SK-N-SH (cell line): ENCODE data around the gene KRTAP9-4. TPM values are rescaled to one million over a fixed set of nuclear protein-coding genes. Genes with fewer than 3 reads are reported as not detected.
"Not testable (repeated sequence)": the region's sequence is repeated elsewhere in the genome, so short reads cannot be mapped to it uniquely, and the experiment has no call there.

Experiments
- CTCF ChIA-PET: fragments of 300-600, 350-600 bp; formaldehyde crosslinking; extraction: SDS; loops from one replicate; lab custom pipeline; 2021; lab: Yijun Ruan, JAX
- POLR2A ChIA-PET: fragments of 350-600 bp; sonication (Branson Sonifier 250); formaldehyde crosslinking; extraction: SDS; loops from one replicate; lab custom pipeline; 2020; ENCODE audit warnings: antibody characterized with exemption, inconsistent platforms; lab: Yijun Ruan, JAX
- DNase-seq: peaks from one replicate; pipeline ENCODE4 v3.0.0; 2012
- H2AFZ ChIP-seq: fragments of 200-600 bp; sonication (generic); 2 replicates; pipeline ENCODE4 v1.8.1; 2016; ENCODE audit warnings: antibody characterized with exemption, mild to moderate bottlenecking, low read depth
- H3F3A ChIP-seq: fragments of 200-600 bp; sonication (generic); replicated peaks from 2 replicates; pipeline ENCODE3; 2016; ENCODE audit warnings: antibody characterized with exemption, mild to moderate bottlenecking; ENCODE audit not compliant: insufficient read depth
- H3K27ac ChIP-seq, 2 experiments: fragments of 200-500 bp in 1 of 2; fragments of 200-600 bp in 1 of 2; sonication (Bioruptor generic) in 1 of 2; sonication (generic), shearing (Covaris generic) in 1 of 2; 2 replicates each; pipeline versions ENCODE4 v1.5.1 to v1.6.1; 2014 to 2016; ENCODE audit warnings: low read depth in 2 of 2, inconsistent platforms in 1 of 2, low read length in 1 of 2, mild to moderate bottlenecking in 1 of 2, mixed read lengths in 1 of 2
- H3K27me3 ChIP-seq: fragments of 200-600 bp; sonication (generic), shearing (Covaris generic); 2 replicates; pipeline ENCODE4 v1.6.1; 2016; ENCODE audit warnings: mixed run types; ENCODE audit not compliant: insufficient read depth
- H3K36me3 ChIP-seq, 2 experiments: fragments of 200-500 bp in 1 of 2; fragments of 200-600 bp in 1 of 2; sonication (Bioruptor generic) in 1 of 2; sonication (generic) in 1 of 2; replicated peaks in 1 of 2; 2 replicates each; pipeline versions ENCODE3 to v1.5.1; 2014 to 2016; ENCODE audit warnings: low read length in 1 of 2, mild to moderate bottlenecking in 1 of 2; ENCODE audit not compliant: insufficient read depth in 2 of 2, control insufficient read depth in 1 of 2
- H3K4me1 ChIP-seq, 2 experiments: fragments of 200-500 bp in 1 of 2; fragments of 200-600 bp in 1 of 2; sonication (Bioruptor generic) in 1 of 2; sonication (generic), shearing (Covaris generic) in 1 of 2; 2 replicates each; pipeline versions ENCODE4 v1.5.1 to v1.6.1; 2014 to 2016; ENCODE audit warnings: low read depth in 1 of 2, low read length in 1 of 2, mixed run types in 1 of 2; ENCODE audit not compliant: insufficient read depth in 2 of 2, control insufficient read depth in 1 of 2
- H3K4me2 ChIP-seq: fragments of 200-600 bp; sonication (generic), shearing (Covaris generic); 2 replicates; pipeline ENCODE4 v1.6.1; 2017; ENCODE audit warnings: mixed run types
- H3K4me3 ChIP-seq, 2 experiments: fragments of 200-500 bp in 1 of 2; fragments of 200-600 bp in 1 of 2; sonication (Bioruptor generic) in 1 of 2; sonication (generic), shearing (Covaris generic) in 1 of 2; 2 replicates each; pipeline versions ENCODE4 v1.5.1 to v1.8.1; 2014 to 2016; ENCODE audit warnings: low read depth in 2 of 2, inconsistent platforms in 1 of 2, low read length in 1 of 2, mild to moderate bottlenecking in 1 of 2, mixed read lengths in 1 of 2, moderate library complexity in 1 of 2
- H3K79me2 ChIP-seq: fragments of 200-600 bp; sonication (generic); 2 replicates; pipeline ENCODE4 v1.8.1; 2017; ENCODE audit warnings: mild to moderate bottlenecking; ENCODE audit not compliant: insufficient read depth
- H3K9ac ChIP-seq: fragments of 200-600 bp; sonication (generic); 2 replicates; pipeline ENCODE4 v1.6.1; 2017; ENCODE audit warnings: mixed run types
- H3K9me2 ChIP-seq: fragments of 200-600 bp; sonication (generic); 2 replicates; pipeline ENCODE4 v1.6.1; 2017; ENCODE audit warnings: mixed run types
- H3K9me3 ChIP-seq: fragments of 200-600 bp; sonication (generic); 2 replicates; pipeline ENCODE4 v1.6.1; 2017; ENCODE audit warnings: mixed run types, mild to moderate bottlenecking, moderate library complexity
- H4K20me1 ChIP-seq: fragments of 200-600 bp; sonication (generic); 2 replicates; pipeline ENCODE4 v1.6.1; 2017; ENCODE audit warnings: mild to moderate bottlenecking, mixed run types; ENCODE audit not compliant: insufficient read depth
- CHD2 ChIP-seq: fragments of 150-350 bp; IDR thresholded peaks from 2 replicates; pipeline ENCODE4 v1.6.1; 2018; ENCODE audit warnings: low read length; ENCODE audit not compliant: partially characterized antibody
- CTCF ChIP-seq: fragments of 200-600 bp; sonication (generic); IDR thresholded peaks from 2 replicates; pipeline ENCODE4 v1.6.1; 2017; ENCODE audit warnings: antibody characterized with exemption, mild to moderate bottlenecking, moderate library complexity
- ELF1 ChIP-seq: IDR thresholded peaks from 2 replicates; pipeline ENCODE4 v1.4.0; 2012
- EP300 ChIP-seq, 2 experiments: IDR thresholded peaks; 2 replicates each; pipeline versions ENCODE4 v1.4.0 to v1.6.1; 2012; ENCODE audit warnings: borderline replicate concordance in 1 of 2, low read depth in 1 of 2, low read length in 1 of 2
- FOXM1 ChIP-seq: IDR thresholded peaks from 2 replicates; pipeline ENCODE4 v1.4.0; 2012; ENCODE audit warnings: low read depth, mild to moderate bottlenecking
- RAD21 ChIP-seq: IDR thresholded peaks from 2 replicates; pipeline ENCODE4 v1.6.1; 2012; ENCODE audit warnings: mild to moderate bottlenecking, low read length
- RCOR1 ChIP-seq: fragments of 150-350 bp; IDR thresholded peaks from 2 replicates; pipeline ENCODE4 v1.6.1; 2017; ENCODE audit warnings: antibody characterized with exemption, low read length
- REST ChIP-seq: IDR thresholded peaks from 2 replicates; pipeline ENCODE4 v1.6.1; 2012; ENCODE audit warnings: mild to moderate bottlenecking, low read depth, low read length, moderate library complexity
- SMC3 ChIP-seq: IDR thresholded peaks from 2 replicates; pipeline ENCODE4 v1.6.1; 2012; ENCODE audit warnings: low read depth, low read length, improper control_type of control experiment
- TCF12 ChIP-seq: IDR thresholded peaks from 2 replicates; pipeline ENCODE4 v1.4.0; 2012
- YY1 ChIP-seq: IDR thresholded peaks from 2 replicates; pipeline ENCODE4 v1.4.0; 2012; ENCODE audit warnings: low read depth, mild to moderate bottlenecking
- ZBTB33 ChIP-seq: IDR thresholded peaks from 2 replicates; pipeline ENCODE4 v1.4.0; 2012; ENCODE audit warnings: low read depth, borderline replicate concordance
- WGBS: methylation state at CpG from one replicate; pipeline ENCODE4 v1.1.6; 2017; ENCODE audit warnings: low lambda C conversion rate; 5-methylcytosine and 5-hydroxymethylcytosine counted together
- polyA plus RNA-seq, 3 experiments: library from polyadenylated mRNA; depleted of rRNA; stranded (reverse); fragments of >200 nt; gene quantifications; 2 replicates each; pipeline ENCODE4 v1.2.3, GENCODE V29; 2012

Gene KRTAP9-4
- polyA plus RNA-seq, 1 of the 3 experiments (the other 2 are of a cell fraction) = not detected

- H3K9me2 ChIP-seq = no peaks in the 10 kb centered on the region
- no peaks in the 10 kb centered on the region for H4K20me1 ChIP-seq
- H3K4me3 ChIP-seq = no peak overlapping the region
- H3K4me1 ChIP-seq = no peaks in the 10 kb centered on the region
- no peaks in the 10 kb centered on the region for H3K27me3 ChIP-seq
- H2AFZ ChIP-seq = no peak overlapping the region
- H3K9ac ChIP-seq = no peak overlapping the region
- no peaks in the 10 kb centered on the region for H3F3A ChIP-seq
- no peak overlapping the region for H3K27ac ChIP-seq
- no peaks in the 10 kb centered on the region for H3K36me3 ChIP-seq
- H3K9me3 ChIP-seq = no peaks in the 10 kb centered on the region
- H3K79me2 ChIP-seq = no peaks in the 10 kb centered on the region
- DNase-seq = no peak
- H3K4me2 ChIP-seq = no peak overlapping the region
- TF ChIP-seq FOXM1 (no peak), RCOR1 (no peak), TCF12 (no peak), CHD2 (no peak), SMC3 (no peak), CTCF (no peak)
- CTCF ChIA-PET = no interaction called here
- 27% methylated on average over 1 of the region's 1 CpG for WGBS
- POLR2A ChIA-PET = no interaction called here
Observed at GRCh38 chr17:41271858-41272257, 22.4 kb downstream of the KRTAP9-4 start.

- DNase-seq, H3K79me2 ChIP-seq, H3K9me2 ChIP-seq, H3K27me3 ChIP-seq, CTCF ChIA-PET, H3K4me2 ChIP-seq, H3K9ac ChIP-seq, POLR2A ChIA-PET, H4K20me1 ChIP-seq, H3K36me3 ChIP-seq, H3K4me3 ChIP-seq, H3F3A ChIP-seq, H2AFZ ChIP-seq, H3K27ac ChIP-seq, H3K9me3 ChIP-seq, H3K4me1 ChIP-seq: not testable (repeated sequence)
- WGBS = no CpG with 5 or more reads among the region's 3 CpGs
Observed at GRCh38 chr17:41275648-41276190, 26.2 kb downstream of the KRTAP9-4 start, which contains the start of gene KRTAP9-7. TSS of gene KRTAP9-7 (plus strand) at chr17:41275698. CDS start at chr17:41275698, 0 bp downstream.

- no peaks in the 10 kb centered on the region for H3K9me2 ChIP-seq
- no peak for DNase-seq
- POLR2A ChIA-PET = no interaction called here
Observed at GRCh38 chr17:41278176-41278955, 28.9 kb downstream of the KRTAP9-4 start.

More at GRCh38 chr17:41278176-41278955, 28.9 kb downstream of the KRTAP9-4 start:
- Histone ChIP-seq H3K9me3 (no peaks in the 10 kb centered on the region), H3K27ac (no peak overlapping the region), H3K4me3 (no peak overlapping the region), H3K36me3 (no peaks in the 10 kb centered on the region), H3K4me1 (no peaks in the 10 kb centered on the region), H2AFZ (no peak overlapping the region), H4K20me1 (no peaks in the 10 kb centered on the region), H3K79me2 (no peaks in the 10 kb centered on the region), H3K9ac (no peak overlapping the region), H3K4me2 (no peak overlapping the region), H3K27me3 (no peaks in the 10 kb centered on the region), H3F3A (no peaks in the 10 kb centered on the region)
- no peak for TF ChIP-seq YY1
- no peak for TF ChIP-seq ELF1
- TF ChIP-seq ZBTB33 = no peak
- TF ChIP-seq RAD21 = no peak
- no peak for TF ChIP-seq REST
- TF ChIP-seq EP300 (IDR thresholded peaks at IDR 0.05; ENCODE audit: borderline replicate concordance in 1 of 2, low read depth in 1 of 2, low read length in 1 of 2) = no peak
- WGBS = 11% methylated on average over 3 of the region's 3 CpGs
- CTCF ChIA-PET = no interaction called here
